Activated naive CD8-positive, alpha-beta T cell (primary cell): ENCODE results near the gene TBCK.
"Not testable (repeated sequence)": the region's sequence is repeated elsewhere in the genome, so short reads cannot be mapped to it uniquely, and the experiment has no call there.

Experiments
- H3K27ac Mint-ChIP-seq: one replicate; pipeline ENCODE4 v1.8.0; 2021; ENCODE audit warnings: mixed read lengths
- H3K27me3 Mint-ChIP-seq: one replicate; pipeline ENCODE4 v1.8.0; 2021; ENCODE audit warnings: mixed read lengths
- H3K36me3 Mint-ChIP-seq: one replicate; pipeline ENCODE4 v1.8.0; 2021; ENCODE audit warnings: mixed read lengths
- H3K4me1 Mint-ChIP-seq: one replicate; pipeline ENCODE4 v1.8.0; 2021; ENCODE audit warnings: low read depth, mixed read lengths
- H3K4me3 Mint-ChIP-seq: one replicate; pipeline ENCODE4 v1.8.0; 2021; ENCODE audit warnings: mild to moderate bottlenecking, mixed read lengths
- H3K9me3 Mint-ChIP-seq: one replicate; pipeline ENCODE4 v1.8.0; 2021; ENCODE audit warnings: low read depth, mixed read lengths

Gene TBCK

DNA sequence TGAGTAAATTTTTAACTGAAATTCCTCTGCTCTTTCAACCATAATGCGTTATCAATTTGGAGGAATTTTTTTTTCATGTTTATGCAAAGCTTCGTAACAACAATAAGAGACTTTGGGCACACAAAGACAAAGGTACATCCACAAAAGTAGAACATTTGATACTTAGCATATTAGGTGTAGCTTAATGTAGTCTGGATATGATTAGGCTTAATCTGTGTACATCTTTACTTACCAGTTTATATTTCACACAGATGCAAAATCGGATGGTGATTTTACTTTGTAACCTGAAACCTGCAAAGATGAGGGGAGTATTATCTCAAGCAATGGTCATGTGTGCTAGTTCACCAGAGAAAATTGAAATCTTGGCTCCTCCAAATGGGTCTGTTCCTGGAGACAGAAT is 20.6 kb upstream of the TBCK start:
- peaks cover 29% of the 10 kb centered on the region for H3K9me3 Mint-ChIP-seq
- H3K4me1 Mint-ChIP-seq = peaks cover 26% of the 10 kb centered on the region
- H3K27ac Mint-ChIP-seq = no peak overlapping the region
- no peaks in the 10 kb centered on the region for H3K27me3 Mint-ChIP-seq
- H3K36me3 Mint-ChIP-seq = peaks cover 51% of the 10 kb centered on the region
- H3K4me3 Mint-ChIP-seq = no peak overlapping the region

DNA sequence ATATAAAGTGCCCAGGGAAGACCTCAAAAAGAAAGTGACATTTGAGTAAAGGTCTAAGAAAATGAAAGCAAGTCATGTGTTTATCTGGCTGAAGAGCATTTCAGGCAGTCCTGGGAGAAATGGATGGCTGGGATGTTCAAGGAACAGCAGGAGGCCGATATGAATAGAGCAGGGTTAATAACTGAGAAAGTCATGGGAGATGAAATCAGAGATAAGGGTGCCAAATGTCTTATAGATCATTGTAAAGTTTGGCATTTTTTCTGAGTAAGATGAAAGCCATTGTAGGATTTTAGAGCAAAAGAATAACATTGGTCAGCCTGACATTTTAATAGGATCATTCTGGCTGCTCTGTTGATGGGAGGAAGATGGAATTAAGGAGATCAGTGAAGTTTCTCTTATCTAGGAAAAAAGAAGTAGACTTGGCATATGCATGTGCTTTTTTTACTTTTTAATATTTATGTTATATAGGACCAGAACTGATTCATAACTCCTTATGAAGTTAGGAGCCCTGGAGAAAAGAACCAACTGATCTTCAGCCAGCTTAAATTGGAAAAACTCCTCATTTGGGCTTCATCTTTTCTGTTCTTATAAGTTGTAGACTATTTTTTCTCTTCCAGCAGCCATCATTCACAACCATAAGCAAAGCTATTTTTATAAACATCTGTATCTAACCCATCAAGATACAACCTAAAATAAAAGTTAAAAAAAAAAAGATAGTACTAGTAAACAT is 18.9 kb upstream of the TBCK start:
- Mint-ChIP-seq H3K9me3 (peaks cover 21% of the 10 kb centered on the region), H3K4me3 (no peak overlapping the region), H3K27me3 (no peaks in the 10 kb centered on the region), H3K36me3 (peaks cover 37% of the 10 kb centered on the region), H3K4me1 (peaks cover 9% of the 10 kb centered on the region), H3K27ac (peak overlapping the region; percentile 31)

DNA sequence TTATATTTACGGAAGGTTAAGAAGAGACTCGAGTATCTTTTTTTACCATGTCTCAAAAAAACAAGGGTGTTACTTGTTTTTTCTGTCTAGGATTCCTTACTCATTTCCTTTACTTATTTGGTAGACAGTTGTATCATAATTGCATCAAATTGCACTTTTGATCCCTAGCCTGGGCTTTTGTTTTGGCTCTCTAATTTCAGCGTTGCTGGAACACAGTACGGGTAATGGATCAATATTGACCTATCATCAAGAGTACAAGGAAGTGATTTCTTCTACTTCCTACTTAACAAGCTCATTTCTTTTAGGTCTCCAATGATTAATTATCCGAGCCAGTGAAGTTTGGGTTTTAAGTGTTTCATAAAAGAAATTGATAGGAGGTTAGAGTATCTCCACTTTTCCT is 17.2 kb upstream of the TBCK start:
- Mint-ChIP-seq H3K27ac (no peak overlapping the region), H3K4me3 (no peak overlapping the region), H3K27me3 (no peaks in the 10 kb centered on the region), H3K36me3 (peaks cover 33% of the 10 kb centered on the region), H3K9me3 (peaks cover 15% of the 10 kb centered on the region), H3K4me1 (peaks cover 9% of the 10 kb centered on the region)

DNA sequence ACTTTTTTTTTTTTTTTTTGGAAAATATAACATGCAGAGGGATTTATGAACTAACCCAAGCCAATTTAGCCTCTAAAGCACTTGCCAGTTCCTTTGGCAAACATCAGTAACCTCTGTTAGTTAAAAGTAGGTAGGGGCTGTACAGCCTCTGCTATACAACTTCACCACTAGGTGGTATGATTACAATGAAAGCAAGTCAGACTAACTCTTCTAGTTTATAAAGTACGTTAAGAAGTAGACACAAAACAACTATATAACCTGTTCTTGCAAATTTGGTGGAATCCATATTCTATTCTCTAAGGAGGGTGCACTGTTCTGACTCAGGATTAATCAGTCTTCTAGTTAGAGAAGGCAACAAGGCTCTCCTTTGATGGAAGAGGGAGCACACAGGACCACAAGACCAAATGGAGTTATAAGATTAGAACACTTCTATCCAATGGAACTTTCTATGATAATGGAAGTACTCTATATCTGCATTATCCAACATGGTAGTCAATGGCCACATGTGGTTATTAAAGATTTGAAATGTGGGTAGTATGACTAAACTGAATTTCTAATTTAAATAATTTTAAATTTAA is 13.1 kb upstream of the TBCK start:
- Mint-ChIP-seq H3K4me1 (peaks cover 14% of the 10 kb centered on the region), H3K4me3 (no peak overlapping the region), H3K9me3 (no peaks in the 10 kb centered on the region), H3K36me3 (peaks cover 13% of the 10 kb centered on the region), H3K27ac (no peak overlapping the region), H3K27me3 (no peaks in the 10 kb centered on the region)

DNA sequence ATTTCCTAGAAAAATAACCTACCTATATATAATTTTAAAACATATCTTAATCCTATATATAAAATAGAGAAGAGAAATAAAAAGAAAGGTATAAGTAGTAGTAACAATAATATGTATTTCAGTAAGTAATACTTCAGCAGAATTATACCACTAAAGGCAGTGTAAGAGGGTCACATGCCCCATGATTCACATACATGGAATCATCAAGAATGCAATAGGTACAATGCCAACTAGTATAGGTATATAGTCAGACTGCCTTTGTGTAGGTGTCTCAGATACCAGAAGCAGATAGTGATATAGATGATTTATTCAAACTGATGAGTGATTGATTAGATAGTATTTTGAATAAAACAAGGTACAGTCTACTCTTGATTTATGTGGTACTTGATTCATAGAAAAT is 9.8 kb upstream of the TBCK start:
- peaks cover 8% of the 10 kb centered on the region for H3K36me3 Mint-ChIP-seq
- peaks cover 31% of the 10 kb centered on the region for H3K4me1 Mint-ChIP-seq
- H3K27ac Mint-ChIP-seq = no peak overlapping the region
- no peaks in the 10 kb centered on the region for H3K27me3 Mint-ChIP-seq
- no peak overlapping the region for H3K4me3 Mint-ChIP-seq
- no peaks in the 10 kb centered on the region for H3K9me3 Mint-ChIP-seq

DNA sequence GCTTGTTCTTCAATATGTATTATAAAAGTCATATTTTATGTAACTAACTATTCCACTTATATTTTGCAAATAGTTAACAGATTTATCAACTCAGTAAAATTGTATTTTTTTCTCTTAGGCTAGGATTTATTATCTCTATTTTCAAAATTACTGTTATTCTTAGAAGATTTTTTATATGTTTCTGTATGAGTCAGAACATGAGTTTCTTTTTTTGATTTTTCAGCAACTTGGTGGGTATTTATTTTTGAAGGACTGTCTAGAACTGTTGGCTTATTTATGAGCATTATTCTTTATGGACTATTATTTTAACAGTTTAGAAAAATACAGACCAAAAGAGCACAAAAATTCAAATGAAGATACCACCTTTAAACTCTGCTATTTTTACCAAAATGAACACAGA is 7.1 kb upstream of the TBCK start:
- Mint-ChIP-seq H3K9me3 (no peaks in the 10 kb centered on the region), H3K4me1 (peaks cover 47% of the 10 kb centered on the region), H3K27ac (no peak overlapping the region), H3K36me3 (peaks cover 12% of the 10 kb centered on the region), H3K4me3 (peak overlapping the region; percentile 1), H3K27me3 (no peaks in the 10 kb centered on the region)

DNA sequence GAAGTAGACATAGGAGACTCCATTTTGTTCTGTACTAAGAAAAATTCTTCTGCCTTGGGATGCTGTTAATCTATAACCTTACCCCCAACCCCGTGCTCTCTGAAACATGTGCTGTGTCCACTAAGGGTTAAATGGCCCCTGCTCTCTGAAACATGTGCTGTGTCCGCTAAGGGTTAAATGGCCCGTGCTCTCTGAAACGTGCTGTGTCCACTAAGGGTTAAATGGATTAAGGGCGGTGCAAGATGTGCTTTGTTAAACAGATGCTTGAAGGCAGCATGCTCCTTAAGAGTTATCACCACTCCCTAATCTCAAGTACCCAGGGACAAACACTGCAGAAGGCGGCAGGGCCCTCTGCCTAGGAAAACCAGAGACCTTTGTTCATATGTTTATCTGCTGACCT is 5.8 kb upstream of the TBCK start:
- H3K36me3 Mint-ChIP-seq = peaks cover 11% of the 10 kb centered on the region
- H3K4me3 Mint-ChIP-seq = peak overlapping the region; percentile 2
- not testable (repeated sequence) for H3K9me3 Mint-ChIP-seq, H3K27me3 Mint-ChIP-seq
- H3K4me1 Mint-ChIP-seq = peaks cover 46% of the 10 kb centered on the region
- peak overlapping the region; percentile 16 for H3K27ac Mint-ChIP-seq

DNA sequence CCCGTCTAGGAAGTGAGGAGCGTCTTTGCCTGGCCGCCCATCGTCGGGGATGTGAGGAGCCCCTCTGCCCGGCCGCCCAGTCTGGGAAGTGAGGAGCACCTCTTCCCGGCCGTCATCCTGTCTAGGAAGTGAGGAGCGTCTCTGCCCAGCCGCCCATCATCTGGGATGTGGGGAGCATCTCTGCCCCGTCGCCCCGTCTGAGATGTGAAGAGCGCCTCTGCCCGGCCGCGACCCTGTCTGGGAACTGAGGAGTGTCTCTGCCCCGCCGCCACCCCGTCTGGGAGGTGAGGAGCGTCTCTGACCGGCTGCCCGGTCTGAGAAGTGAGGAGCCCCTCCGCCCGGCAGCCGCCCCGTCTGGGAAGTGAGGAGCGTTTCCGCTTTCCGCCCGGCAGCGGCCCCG is 5.2 kb upstream of the TBCK start:
- not testable (repeated sequence) for H3K9me3 Mint-ChIP-seq, H3K27ac Mint-ChIP-seq, H3K27me3 Mint-ChIP-seq, H3K4me3 Mint-ChIP-seq
- peaks cover 46% of the 10 kb centered on the region for H3K4me1 Mint-ChIP-seq
- peaks cover 11% of the 10 kb centered on the region for H3K36me3 Mint-ChIP-seq

DNA sequence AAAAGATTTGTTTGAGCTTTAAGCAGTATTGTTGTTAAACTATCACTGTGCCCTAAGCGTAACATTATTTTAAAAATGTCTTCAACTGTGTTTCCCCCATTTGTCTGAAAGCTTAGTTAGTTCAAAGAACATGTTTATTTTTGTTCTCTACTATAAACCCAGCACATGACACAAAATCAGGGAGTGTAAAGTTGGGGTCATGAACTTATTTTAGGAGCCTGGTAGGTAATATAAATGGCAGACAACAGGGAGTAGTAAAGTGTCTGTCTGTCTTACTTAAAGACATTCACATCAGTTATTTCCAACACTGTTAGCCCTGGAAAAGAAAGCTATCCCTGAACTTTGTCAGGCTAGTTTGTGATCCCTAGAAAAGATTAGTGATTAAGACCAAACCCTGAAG is 4.2 kb upstream of the TBCK start:
- peak overlapping the region; percentile 17 for H3K4me3 Mint-ChIP-seq
- H3K4me1 Mint-ChIP-seq = peaks cover 48% of the 10 kb centered on the region
- H3K27ac Mint-ChIP-seq = no peak overlapping the region
- no peaks in the 10 kb centered on the region for H3K9me3 Mint-ChIP-seq
- H3K36me3 Mint-ChIP-seq = peaks cover 11% of the 10 kb centered on the region
- H3K27me3 Mint-ChIP-seq = no peaks in the 10 kb centered on the region

DNA sequence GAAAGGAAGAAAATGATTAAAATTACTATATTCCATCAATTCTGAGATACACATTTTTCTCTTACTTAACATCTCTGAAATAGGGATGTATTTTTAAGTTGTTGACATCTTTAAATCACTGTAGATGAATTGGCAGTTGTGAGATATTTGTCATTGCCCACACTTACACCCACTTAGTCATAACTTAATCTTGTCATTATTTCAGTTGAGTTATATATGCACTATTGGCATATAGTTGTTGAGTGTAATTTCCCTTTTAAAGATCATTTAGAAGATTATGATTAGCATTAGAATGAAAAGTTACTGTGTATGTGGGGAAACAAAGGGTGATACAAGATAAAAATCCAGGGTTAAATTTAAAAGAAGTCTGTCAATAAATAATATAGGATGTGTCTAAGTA is 2.5 kb upstream of the TBCK start:
- Mint-ChIP-seq H3K4me1 (peaks cover 54% of the 10 kb centered on the region), H3K4me3 (peak overlapping the region; percentile 41), H3K9me3 (no peaks in the 10 kb centered on the region), H3K27me3 (no peaks in the 10 kb centered on the region), H3K27ac (peak overlapping the region; percentile 25), H3K36me3 (peaks cover 11% of the 10 kb centered on the region)

DNA sequence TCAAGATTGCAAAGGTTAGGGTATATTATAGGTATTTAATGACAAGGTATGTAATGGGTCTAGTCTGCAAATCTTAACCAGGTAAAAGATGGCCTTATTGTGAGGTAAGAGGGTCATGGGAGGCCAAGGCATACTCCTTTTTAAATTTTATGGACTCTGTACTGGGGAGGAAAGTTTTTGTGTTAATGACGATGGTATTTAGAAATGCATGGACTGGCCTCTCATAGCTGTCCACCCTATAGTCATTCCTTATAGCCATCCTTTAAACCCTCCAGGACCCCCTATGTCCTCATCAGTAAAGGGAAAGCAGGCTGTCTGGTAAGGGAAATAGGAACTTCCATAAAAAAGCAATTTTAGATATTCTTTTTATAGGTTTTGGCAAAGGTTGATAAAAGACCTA is 1.8 kb upstream of the TBCK start:
- Mint-ChIP-seq H3K27me3 (no peaks in the 10 kb centered on the region), H3K27ac (no peak overlapping the region), H3K36me3 (peaks cover 11% of the 10 kb centered on the region), H3K4me3 (no peak overlapping the region), H3K4me1 (peaks cover 55% of the 10 kb centered on the region), H3K9me3 (no peaks in the 10 kb centered on the region)

DNA sequence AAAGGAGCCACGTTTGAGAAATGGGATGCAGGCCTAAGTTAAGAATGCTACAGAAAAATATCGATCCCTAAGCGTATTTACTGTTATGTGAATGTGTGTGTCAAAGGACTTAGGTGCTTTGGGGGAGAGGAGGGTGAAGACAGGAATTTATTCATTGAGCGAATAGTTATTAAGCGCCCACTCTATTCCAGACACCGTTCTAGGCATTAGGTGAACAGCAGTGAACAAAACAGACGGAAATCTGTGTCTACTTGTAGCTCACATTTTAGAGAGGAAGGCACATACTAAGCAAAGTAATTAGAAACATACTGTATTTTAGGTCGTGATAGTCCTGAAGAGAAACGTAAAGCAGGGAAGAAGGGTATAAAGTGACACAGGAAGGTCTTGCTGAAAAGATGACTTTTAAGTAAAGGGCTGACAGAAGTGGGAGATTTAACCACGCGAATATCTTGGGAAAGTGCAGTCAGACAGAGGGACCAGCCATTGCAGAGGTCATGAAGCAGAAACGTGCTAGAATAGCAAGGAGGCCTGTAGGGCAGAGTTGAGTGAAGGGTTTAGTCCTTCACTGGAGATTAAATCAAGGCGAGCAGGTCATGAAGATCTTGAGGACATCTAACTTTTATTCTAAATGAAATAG is 882 bp upstream of the TBCK start:
- no peaks in the 10 kb centered on the region for H3K27me3 Mint-ChIP-seq
- H3K4me1 Mint-ChIP-seq = peaks cover 59% of the 10 kb centered on the region
- no peak overlapping the region for H3K27ac Mint-ChIP-seq
- no peaks in the 10 kb centered on the region for H3K9me3 Mint-ChIP-seq
- H3K4me3 Mint-ChIP-seq = no peak overlapping the region
- H3K36me3 Mint-ChIP-seq = peaks cover 10% of the 10 kb centered on the region

DNA sequence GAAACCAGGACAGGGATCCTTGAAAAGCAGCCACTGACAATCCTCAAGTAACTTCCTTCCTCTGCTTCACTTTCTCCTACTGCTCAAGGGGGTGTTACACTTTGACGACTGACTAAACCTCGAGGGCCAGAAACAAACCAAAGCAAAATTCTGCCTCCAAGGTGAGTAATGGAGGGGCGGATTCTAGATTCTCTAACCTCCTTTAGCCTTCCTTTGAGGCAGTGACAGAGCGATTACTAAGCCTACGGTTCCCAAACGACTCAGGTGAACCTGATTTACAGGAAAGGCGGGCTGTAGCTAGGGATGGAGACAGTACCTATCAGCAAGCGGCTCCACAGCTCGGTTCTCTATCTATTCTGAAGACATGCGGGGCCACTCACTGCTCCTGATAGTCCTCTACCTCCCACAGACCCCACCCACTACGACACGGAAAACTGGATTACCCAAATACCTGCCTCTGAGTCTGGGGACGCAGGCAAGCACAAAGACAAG is 487 bp downstream of the TBCK start:
- peaks cover 7% of the 10 kb centered on the region for H3K36me3 Mint-ChIP-seq
- H3K4me1 Mint-ChIP-seq = peaks cover 60% of the 10 kb centered on the region
- no peaks in the 10 kb centered on the region for H3K9me3 Mint-ChIP-seq
- no peak overlapping the region for H3K4me3 Mint-ChIP-seq
- H3K27me3 Mint-ChIP-seq = no peaks in the 10 kb centered on the region
- no peak overlapping the region for H3K27ac Mint-ChIP-seq

DNA sequence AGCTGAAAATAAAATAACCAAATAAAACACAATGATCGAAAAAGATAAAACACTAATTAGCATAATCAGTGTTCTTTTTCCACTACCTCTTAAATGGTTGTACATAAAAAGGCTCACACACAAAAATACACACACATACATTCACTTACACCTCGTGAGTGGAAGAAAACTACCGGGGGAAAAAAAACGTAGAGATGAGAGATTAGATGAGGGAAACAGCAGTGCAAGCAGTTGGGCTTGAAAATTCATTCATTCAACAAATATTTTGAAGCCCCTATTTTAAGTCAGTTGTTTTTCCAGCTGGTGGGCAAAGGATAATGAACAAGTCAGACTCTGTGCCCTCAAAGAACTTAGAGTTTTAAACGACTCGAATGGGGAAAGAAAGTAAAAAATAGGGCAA is 1.0 kb downstream of the TBCK start:
- Mint-ChIP-seq H3K4me3 (no peak overlapping the region), H3K27me3 (no peaks in the 10 kb centered on the region), H3K9me3 (no peaks in the 10 kb centered on the region), H3K36me3 (peaks cover 1% of the 10 kb centered on the region), H3K4me1 (peaks cover 60% of the 10 kb centered on the region), H3K27ac (no peak overlapping the region)

DNA sequence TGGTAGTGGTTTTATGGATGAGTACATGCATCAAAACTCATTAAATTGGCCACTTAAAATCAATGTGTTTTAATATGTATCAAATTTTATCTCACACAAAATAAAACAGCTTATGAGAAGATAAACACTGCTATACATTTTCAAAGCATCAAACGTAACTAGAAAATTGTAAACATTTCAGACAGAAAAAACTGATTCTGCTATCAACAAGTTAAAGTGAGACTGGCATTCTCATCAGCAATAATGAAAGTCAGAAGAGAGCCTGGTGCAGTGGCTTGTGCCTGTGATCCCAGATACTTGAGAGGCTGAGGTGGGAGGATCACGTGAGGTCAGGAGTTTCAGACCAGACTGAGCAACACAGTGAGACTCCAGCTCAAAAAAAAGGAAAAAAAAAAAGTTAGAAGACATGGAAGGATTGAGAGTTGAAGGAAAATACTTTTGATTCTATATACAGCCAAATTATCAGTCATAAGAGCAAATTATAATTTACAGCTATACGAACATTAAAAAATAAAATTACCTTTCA is 2.9 kb downstream of the TBCK start:
- peaks cover 49% of the 10 kb centered on the region for H3K4me1 Mint-ChIP-seq
- no peaks in the 10 kb centered on the region for H3K9me3 Mint-ChIP-seq
- peak overlapping the region; percentile 68 for H3K4me3 Mint-ChIP-seq
- H3K27me3 Mint-ChIP-seq = no peaks in the 10 kb centered on the region
- H3K27ac Mint-ChIP-seq = peak overlapping the region; percentile 25
- peaks cover 2% of the 10 kb centered on the region for H3K36me3 Mint-ChIP-seq
